ENCODE results near the gene ABCA7.

The ABCA7 gene

GRCh38 chr19:1013218-1013617, 26.7 kb upstream of the ABCA7 start:
- H3K36me3 Mint-ChIP-seq (ENCODE audit: low read depth): no peaks in the 10 kb centered on the region
- H3K27ac Mint-ChIP-seq: no peak overlapping the region
- no peaks in the 10 kb centered on the region for H3K27me3 Mint-ChIP-seq (ENCODE audit: low read depth, poor library complexity)
- H3K4me3 Mint-ChIP-seq: no peak overlapping the region
- no peak for DNase-seq
- H3K9me3 Mint-ChIP-seq: no peaks in the 10 kb centered on the region
- TF ChIP-seq CTCF (IDR thresholded peaks at IDR 0.05): no peak
- H3K4me1 Mint-ChIP-seq: peaks cover 26% of the 10 kb centered on the region

- peak overlapping the region; percentile 69 for H3K27ac Mint-ChIP-seq
Measured at GRCh38 chr19:1014161-1015060, 25.5 kb upstream of the ABCA7 start.

GRCh38 chr19:1015061-1015781, 24.7 kb upstream of the ABCA7 start:
- Mint-ChIP-seq H3K9me3 (no peaks in the 10 kb centered on the region), H3K4me3 (no peak overlapping the region), H3K36me3 (ENCODE audit: low read depth) (no peaks in the 10 kb centered on the region), H3K27me3 (ENCODE audit: low read depth, poor library complexity) (no peaks in the 10 kb centered on the region), H3K4me1 (peaks cover 40% of the 10 kb centered on the region), H3K27ac (no peak overlapping the region)
- TF ChIP-seq CTCF (IDR thresholded peaks at IDR 0.05): no peak
- no peak for DNase-seq

More at GRCh38 chr19:1014161-1015060, 25.5 kb upstream of the ABCA7 start:
- no peak for DNase-seq
- no peak for TF ChIP-seq CTCF (IDR thresholded peaks at IDR 0.05)
- H3K36me3 Mint-ChIP-seq (ENCODE audit: low read depth): no peaks in the 10 kb centered on the region
- H3K4me1 Mint-ChIP-seq: peaks cover 33% of the 10 kb centered on the region
- no peaks in the 10 kb centered on the region for H3K27me3 Mint-ChIP-seq (ENCODE audit: low read depth, poor library complexity)
- H3K9me3 Mint-ChIP-seq: no peaks in the 10 kb centered on the region
- H3K4me3 Mint-ChIP-seq: no peak overlapping the region

GRCh38 chr19:1015782-1016646, 23.9 kb upstream of the ABCA7 start:
- TF ChIP-seq CTCF (IDR thresholded peaks at IDR 0.05): no peak
- peaks cover 40% of the 10 kb centered on the region for H3K4me1 Mint-ChIP-seq
- no peak for DNase-seq
- no peaks in the 10 kb centered on the region for H3K27me3 Mint-ChIP-seq (ENCODE audit: low read depth, poor library complexity)
- H3K27ac Mint-ChIP-seq: no peak overlapping the region
- no peaks in the 10 kb centered on the region for H3K9me3 Mint-ChIP-seq
- peak overlapping the region; percentile 30 for H3K4me3 Mint-ChIP-seq
- no peaks in the 10 kb centered on the region for H3K36me3 Mint-ChIP-seq (ENCODE audit: low read depth)

- Mint-ChIP-seq H3K27me3 (ENCODE audit: low read depth, poor library complexity) (no peaks in the 10 kb centered on the region), H3K4me3 (peak overlapping the region; percentile 50), H3K36me3 (ENCODE audit: low read depth) (no peaks in the 10 kb centered on the region), H3K4me1 (peaks cover 40% of the 10 kb centered on the region), H3K27ac (peak overlapping the region; percentile 68), H3K9me3 (no peaks in the 10 kb centered on the region)
- no peak for DNase-seq
- TF ChIP-seq CTCF (IDR thresholded peaks at IDR 0.05): no peak
Measured at GRCh38 chr19:1016647-1017114, 23.2 kb upstream of the ABCA7 start.
